ENCODE measurements around the gene PCTP.

PCTP gene

DNA sequence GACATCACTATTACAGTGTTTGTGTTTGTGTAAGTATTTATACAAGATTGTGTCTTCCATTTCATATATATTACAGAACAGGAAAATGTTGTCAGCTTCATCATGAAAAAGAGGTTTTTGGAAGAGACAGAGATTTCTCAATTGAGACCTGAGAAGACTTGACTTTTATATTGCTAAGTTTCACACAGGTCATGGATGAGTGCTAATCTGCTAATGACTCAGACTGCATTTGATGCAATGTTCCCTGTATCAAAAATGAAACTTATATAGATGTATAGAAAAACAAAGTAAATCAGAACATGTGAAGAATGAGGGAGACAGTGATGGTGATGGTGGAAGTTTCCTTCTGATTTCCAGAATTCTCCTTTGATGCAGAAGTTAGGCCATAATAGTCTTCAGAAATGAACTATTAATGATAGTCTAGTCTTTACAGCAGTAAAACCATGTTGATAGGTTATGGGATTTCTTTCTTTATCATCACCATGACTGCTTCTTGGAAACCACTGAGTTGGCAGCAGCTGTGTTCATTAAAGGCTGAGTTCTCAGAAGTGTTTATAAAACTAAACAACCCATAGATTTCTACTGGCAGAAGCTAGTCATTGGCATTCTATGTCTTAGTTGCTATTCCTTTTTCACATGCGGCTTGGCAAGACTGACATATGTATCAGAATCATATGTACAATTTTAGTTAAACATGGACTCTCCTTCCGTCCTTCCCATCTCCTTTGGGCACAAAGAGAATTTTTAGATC lies 56.1 kb downstream of the PCTP start:
- no peak for DNase-seq (ENCODE audit: low spot score)

- DNase-seq (ENCODE audit: low spot score) = no peak
These were observed 60.7 kb downstream of the PCTP start for GRCh38 chr17:55811536-55811935.

GRCh38 chr17:55812323-55812722 lies 61.5 kb downstream of the PCTP start:
- no peak for DNase-seq (ENCODE audit: low spot score)

GRCh38 chr17:55813944-55814343 lies 63.1 kb downstream of the PCTP start:
- no peak for DNase-seq (ENCODE audit: low spot score)

DNA sequence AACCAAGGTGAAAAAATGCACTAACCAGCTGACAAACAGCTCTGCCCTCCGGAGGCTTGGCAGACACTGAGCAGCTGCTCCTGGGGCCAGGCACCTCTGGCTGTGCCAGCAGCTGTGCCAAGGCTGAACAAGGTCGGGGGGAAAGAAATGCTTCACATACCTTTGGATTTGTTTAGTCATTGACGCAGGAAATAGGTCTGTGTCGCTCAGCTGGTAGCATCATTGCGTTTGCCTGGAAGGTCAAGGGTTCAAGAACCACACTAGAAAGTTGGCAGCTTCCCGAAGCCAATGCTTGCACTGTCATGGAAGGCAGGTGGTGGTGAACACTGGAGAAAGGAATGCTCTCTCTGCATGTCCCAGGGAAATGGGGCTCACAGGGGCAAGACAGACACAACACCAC lies 63.5 kb downstream of the PCTP start:
- no peak for DNase-seq (ENCODE audit: low spot score)

DNA sequence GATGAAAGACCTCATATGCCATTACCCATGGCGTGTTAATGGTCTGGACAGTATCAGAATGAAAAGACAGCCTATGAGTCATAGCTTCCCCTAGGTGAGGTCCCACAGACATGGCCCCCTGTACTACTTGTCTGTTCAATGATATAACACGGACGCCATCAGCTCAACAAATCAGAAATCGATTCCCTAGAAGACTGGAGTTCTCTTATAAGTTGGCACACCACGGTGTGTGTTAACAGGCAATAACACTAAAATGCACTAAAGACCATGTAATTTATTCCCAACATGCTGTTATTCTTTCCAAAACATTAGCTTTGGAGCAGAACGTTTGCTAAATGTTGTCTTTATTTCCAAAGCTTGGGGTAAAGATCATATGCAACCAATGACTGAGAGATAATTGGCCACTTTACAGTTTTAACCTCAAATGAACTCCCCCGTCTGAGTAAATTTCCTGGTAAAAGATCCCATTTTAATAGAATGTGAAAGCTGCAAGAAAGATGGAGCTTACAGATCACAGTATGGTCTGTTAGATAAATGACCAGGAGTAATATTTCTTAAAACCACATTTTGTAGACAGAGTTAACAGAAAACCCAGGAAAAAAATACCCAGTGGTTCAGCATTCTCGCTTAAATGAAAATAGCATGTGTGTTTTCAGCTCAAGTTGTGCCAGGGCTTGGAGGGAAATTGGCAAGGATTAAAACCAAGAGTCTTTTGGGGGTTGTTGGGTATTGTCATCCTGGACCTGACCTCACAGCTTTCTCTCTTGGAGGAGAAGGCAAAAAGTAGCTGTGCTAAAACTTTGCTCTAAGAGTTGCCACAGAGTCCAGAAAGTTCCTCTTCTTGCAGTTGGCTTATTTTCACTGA lies 65.9 kb downstream of the PCTP start:
- DNase-seq (ENCODE audit: low spot score) = no peak

- no peak for DNase-seq (ENCODE audit: low spot score)
These were observed 66.5 kb downstream of the PCTP start for GRCh38 chr17:55817397-55817709.

- no peak for DNase-seq (ENCODE audit: low spot score)
These were observed 67.2 kb downstream of the PCTP start for GRCh38 chr17:55818026-55818425.

DNA sequence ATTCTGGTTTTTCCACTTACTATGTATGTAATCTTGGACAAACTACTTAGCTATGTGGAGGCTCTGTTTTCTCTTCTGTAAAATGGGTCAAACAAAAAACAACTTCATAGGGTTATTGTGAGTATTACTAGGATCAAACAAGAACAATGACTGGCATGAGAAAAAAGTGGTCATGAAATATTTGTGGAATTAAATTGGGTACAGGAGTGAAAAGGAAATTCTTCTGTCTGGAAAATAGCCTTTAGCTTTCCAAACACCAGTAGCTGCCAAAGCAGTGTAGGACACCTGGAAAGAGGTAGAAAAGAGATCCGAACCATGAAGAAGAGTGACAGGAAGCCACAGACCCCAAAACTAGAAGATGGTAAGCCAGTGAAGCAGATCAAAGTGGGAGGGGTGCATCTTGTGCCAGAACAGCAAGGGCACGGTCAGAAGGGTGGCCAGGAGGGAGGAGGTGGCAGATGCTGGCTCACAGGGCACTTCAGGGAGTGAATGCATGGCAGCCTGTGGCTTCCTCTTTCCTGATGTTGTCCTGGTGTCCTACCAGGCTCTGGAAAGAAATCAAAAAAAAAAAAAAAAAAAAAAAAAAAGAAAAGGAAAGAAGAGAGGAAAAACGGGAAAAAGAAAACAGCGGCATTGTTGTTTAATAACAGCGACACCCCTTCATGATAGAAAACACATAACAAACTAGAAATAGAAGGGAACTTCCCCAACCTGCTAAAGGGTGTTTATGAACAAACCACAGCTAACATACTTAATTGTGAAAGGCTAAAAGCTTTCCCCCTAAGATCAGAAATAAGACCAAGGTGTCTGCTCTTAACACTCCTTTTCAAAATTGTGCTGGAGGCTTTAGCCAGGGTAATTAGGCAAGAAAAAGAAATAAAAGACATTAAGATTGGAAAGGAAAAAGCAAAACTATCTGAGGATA lies 67.9 kb downstream of the PCTP start:
- DNase-seq (ENCODE audit: low spot score) = no peak

DNA sequence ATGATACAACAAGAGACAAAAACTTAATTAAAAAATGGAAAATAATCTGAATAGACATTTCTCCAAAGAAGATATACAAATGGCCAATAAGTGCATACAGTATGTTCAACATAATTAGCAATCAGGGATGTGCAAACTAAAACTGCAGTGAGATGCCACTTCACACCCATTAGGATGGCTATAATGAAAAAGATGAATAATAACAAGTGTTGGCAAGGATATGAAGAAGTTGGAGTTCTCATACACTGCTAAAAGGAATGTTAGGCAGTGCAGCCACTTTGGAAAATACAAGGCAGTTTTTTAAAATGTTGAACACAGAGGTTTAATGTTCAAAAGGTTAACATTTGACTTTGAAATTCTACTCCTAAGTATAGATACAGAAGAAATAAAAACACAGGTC lies 69.8 kb downstream of the PCTP start:
- DNase-seq (ENCODE audit: low spot score) = no peak

DNA sequence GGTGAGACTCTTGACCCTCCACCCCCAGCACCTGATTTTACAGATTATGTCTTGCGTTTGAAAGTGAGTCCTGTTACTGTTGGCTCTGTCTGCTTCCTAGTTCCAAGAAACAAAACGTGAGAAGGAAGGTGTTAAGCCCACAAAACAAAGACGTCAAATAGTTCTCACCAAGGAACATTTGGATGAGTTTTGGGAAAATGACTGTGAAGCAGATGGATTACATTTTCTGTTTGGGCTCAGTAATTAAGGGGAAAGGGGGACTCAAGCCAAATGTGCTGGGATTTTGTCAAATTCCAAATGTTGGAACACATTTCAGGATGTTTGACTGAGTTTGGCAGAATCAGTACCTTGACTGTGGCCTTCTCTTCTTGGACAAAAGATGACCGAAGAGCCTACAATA lies 71.2 kb downstream of the PCTP start:
- no peak for DNase-seq (ENCODE audit: low spot score)

GRCh38 chr17:55825213-55825612 lies 74.4 kb downstream of the PCTP start:
- DNase-seq (ENCODE audit: low spot score) = no peak
